HG03045 (cell line): ENCODE results near the gene ARL4C.
"Not testable (repeated sequence)": the region's sequence is repeated elsewhere in the genome, so short reads cannot be mapped to it uniquely, and the experiment has no call there.

Experiments
- ATAC-seq: cut with Tn5 transposase; IDR thresholded peaks from one replicate; pipeline ENCODE4 v1.9.1; 2021; ENCODE audit warnings: mild to moderate bottlenecking, moderate library complexity; ENCODE audit not compliant: unreplicated experiment

ARL4C gene

DNA sequence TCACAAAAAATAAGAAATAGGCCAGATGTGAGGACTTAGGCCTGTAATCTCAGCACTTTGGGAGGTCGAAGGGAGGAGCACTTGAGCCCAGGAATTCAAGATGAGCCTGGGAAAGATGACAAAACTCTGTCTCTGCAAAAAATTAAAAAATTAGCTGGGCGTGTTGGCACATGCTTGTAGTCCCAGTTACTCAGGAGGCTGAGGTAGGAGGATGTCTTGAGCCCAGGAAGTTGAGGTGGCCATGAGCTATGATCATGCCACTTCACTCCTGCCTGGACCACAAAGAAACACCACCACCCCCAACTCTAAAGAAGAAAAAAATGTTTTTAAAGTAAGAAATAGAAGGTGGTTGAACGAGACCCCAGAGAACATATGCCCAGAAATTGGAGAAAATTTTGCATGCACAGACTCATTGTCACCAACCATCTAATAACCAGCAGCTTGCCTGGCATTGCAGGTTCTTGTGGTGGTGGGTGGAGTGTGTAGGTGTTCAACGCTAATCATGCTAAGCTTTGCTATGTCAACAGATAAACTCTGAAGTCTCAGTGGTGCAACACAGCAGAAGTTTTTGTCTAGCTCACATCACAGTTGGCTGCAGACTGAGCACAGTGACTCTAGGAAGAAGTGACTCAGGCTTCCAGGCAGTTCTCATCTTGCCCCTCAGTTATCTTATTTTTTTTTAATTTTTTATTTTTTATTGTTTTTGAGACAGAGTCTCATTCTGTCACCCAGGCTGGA lies 18.6 kb downstream of the ARL4C start:
- no peak for ATAC-seq

- no peak for ATAC-seq
Observed at GRCh38 chr2:234476766-234477165, 20.1 kb downstream of the ARL4C start.

DNA sequence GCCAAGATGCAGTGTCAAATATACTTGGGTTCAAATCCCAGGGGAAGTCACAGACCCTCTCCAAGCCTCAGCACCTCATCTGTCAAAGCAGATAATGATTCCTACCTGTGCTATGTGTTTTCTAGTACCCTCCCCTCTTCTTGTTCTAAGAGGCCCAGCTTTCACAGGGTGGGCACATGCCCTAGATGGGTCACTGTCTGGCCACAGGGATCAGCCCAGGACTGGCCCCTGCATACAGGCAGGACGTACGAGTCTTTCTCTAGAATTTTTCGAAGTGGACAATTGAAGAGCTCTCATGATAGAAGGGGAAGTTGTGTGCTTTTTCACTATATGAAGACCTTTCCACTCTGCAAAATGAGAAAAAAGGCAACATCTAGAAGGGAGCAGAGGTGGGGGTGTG lies 22.2 kb downstream of the ARL4C start:
- ATAC-seq, result no peak

DNA sequence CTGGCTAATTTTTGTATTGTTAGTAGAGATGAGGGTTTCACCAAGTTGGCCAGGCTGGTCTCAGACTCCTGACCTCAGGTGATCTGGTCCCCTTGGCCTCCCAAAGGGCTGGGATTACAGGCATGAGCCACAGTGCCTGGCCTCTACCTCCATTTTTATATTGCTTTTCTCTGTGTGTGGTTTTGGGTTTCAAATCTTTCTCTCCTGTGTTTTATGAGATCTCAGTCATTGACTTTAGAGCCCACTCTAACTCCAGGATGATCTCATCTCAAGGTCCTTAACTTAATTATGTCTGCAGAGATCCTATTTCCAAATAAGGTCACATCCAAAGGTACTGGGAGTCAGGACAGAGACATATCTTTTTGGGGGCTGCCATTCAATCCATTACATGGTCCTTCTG lies 24.7 kb downstream of the ARL4C start:
- no peak for ATAC-seq

DNA sequence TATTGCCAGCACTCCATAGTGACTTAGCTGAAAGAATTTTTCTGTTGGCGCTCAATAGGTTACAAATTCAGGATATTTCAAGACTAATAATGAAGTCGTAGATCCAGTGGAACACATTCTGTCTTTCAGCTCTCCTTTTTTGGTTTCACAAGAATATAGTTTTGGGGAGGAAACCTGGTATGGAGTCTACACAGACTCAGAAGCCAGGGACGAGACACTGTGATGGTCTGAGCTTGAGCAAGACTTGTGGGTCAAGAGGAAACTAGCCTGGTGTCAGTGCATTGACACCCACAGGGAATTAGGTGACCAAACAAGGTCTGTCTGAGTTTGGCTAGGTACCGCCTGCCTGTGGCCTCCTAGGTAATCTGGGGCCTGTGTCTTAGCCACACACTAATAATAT lies 26.9 kb downstream of the ARL4C start:
- no peak for ATAC-seq

GRCh38 chr2:234469251-234469845 lies 27.5 kb downstream of the ARL4C start:
- no peak for ATAC-seq

DNA sequence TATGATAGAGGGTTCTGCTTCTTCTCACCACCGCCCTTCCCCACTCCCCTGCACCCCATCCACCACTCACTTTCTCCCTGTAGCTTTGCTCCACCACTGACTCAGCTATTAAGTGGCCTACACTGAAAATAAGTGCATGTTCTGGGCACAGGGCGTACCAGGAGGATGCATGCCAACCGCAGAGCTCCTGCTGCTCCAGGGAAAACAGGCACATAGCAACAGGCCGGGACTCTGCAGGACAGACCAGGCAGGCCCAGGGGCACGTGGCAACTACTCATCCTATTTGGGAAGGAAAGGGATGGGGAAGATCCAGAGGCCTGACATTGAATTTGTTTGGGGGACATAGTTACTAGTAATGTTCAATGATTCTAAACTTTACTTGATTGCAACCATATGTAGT lies 28.4 kb downstream of the ARL4C start:
- no peak for ATAC-seq

- ATAC-seq, result no peak
Observed at GRCh38 chr2:234467289-234467688, 29.6 kb downstream of the ARL4C start.

DNA sequence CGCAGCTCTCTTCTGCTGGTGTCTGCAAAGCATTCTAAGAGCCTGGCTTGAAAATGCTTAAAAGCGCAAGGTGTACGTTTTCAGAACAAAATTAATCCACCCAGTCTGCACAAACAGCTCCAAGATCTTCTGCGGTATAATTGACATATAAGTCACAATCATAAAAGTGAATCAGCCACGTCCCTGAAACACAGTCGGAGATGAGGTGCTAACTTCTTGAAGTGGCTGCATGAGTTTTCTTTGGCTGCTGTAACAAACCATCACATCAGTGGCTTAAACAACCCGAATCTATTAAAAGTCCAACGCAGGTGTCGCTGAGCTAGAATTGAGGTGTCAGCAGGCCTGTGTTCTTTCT lies 32.6 kb downstream of the ARL4C start:
- ATAC-seq, result no peak

GRCh38 chr2:234463626-234464290 lies 33.1 kb downstream of the ARL4C start:
- ATAC-seq, result no peak

- ATAC-seq, result no peak
Observed at GRCh38 chr2:234462218-234462992, 34.5 kb downstream of the ARL4C start.

- no peak for ATAC-seq
Observed at GRCh38 chr2:234459401-234460009, 37.4 kb downstream of the ARL4C start.

GRCh38 chr2:234458466-234458865 lies 38.4 kb downstream of the ARL4C start:
- ATAC-seq, result no peak

GRCh38 chr2:234457421-234457820 lies 39.5 kb downstream of the ARL4C start:
- ATAC-seq, result no peak

GRCh38 chr2:234455246-234455645 lies 41.6 kb downstream of the ARL4C start:
- not testable (repeated sequence) for ATAC-seq

GRCh38 chr2:234454433-234454832 lies 42.4 kb downstream of the ARL4C start:
- ATAC-seq, result no peak

DNA sequence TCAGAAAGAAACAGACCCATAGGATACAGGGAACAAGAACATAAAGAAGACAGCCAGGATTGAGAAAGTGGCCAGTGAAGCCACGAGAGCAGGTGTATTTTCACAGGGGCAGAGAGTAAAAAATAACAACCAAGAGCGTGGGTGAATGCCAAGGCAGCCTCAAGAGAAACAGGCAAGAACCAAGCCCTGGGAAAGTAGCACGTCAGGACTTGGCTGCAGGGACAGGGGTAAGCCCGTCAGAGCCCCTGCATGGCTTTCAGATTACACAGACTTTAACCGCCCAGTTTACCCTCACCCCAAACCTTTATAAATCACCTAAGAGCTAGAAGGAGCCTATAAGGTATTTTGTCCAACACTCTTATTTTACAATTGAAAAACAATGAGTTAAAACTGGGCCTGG lies 43.7 kb downstream of the ARL4C start:
- ATAC-seq, result no peak

DNA sequence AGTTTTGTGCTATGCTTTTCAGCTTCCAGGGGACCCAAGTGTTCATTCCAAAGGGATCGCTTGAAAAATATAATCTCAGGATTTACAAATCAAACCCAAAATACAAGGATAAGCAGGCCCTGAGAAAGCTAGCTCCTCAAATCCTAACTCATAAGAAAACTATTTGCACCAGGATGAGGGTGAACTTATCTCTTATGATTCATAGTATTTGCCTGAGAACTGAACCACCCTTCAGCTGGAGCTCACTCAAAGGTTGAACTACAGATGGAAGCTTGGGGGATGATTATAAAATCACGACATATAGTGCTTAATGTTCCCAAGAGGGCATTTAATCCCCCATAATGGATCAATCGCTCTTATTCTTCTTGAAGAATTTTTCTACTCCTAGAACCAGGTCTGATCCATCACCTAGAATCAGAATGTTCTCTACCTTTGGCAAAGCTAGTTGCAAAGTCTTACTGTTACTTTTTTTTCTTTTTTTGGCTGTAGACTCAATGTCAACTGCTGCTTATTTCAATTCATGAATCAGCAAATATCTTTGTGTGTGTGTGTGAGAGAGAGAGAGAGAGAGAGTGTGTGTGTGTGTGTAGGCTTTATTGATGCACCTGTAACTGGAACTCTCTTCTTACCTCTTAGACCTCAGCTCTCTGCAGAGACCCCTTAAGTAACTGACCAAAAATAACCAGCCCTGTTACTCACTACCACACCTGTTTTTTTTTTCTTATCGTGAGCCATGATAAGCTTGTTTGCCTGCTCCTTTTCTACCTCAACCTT lies 44.8 kb downstream of the ARL4C start:
- ATAC-seq, result no peak

GRCh38 chr2:234451242-234451641 lies 45.6 kb downstream of the ARL4C start:
- ATAC-seq, result no peak

GRCh38 chr2:234450431-234451124 lies 46.3 kb downstream of the ARL4C start:
- no peak for ATAC-seq
